Activated CD8-positive, alpha-beta memory T cell treated with anti-CD3 and anti-CD28 coated beads, Interleukin-2, amount 50 U/mL, for 48 hours (primary cell): Measurements from ENCODE around the gene MPV17.
"Not testable (repeated sequence)": the region's sequence is repeated elsewhere in the genome, so short reads cannot be mapped to it uniquely, and the experiment has no call there.

Experiments
- DNase-seq: peaks from one replicate; pipeline ENCODE4 v3.0.0-alpha.2; 2020

The MPV17 gene

GRCh38 chr2:27296481-27296880 lies 26.4 kb downstream of the MPV17 start:
- DNase-seq, result no peak

GRCh38 chr2:27294928-27295327 lies 28.0 kb downstream of the MPV17 start:
- no peak for DNase-seq

- DNase-seq, result no peak
Measured at GRCh38 chr2:27291865-27292264, 31.0 kb downstream of the MPV17 start.

GRCh38 chr2:27290549-27290948 lies 32.3 kb downstream of the MPV17 start:
- no peak for DNase-seq

- no peak for DNase-seq
Measured at GRCh38 chr2:27288610-27289009, 34.3 kb downstream of the MPV17 start.

GRCh38 chr2:27285481-27285880 lies 37.4 kb downstream of the MPV17 start:
- no peak for DNase-seq

GRCh38 chr2:27284996-27285395 lies 37.9 kb downstream of the MPV17 start:
- DNase-seq, result no peak

- no peak for DNase-seq
Measured at GRCh38 chr2:27282892-27283291, 40.0 kb downstream of the MPV17 start.

- no peak for DNase-seq
Measured at GRCh38 chr2:27281855-27282559, 40.9 kb downstream of the MPV17 start, which contains the start of gene TRIM54. Gene TRIM54, plus strand, starts transcription at chr2:27282429. Its CDS starts 303 bp downstream, at chr2:27282732.

- DNase-seq, result no peak
Measured at GRCh38 chr2:27281442-27281841, 41.5 kb downstream of the MPV17 start.

- DNase-seq, result no peak
Measured at GRCh38 chr2:27280826-27281225, 42.1 kb downstream of the MPV17 start.

GRCh38 chr2:27278010-27278409 lies 44.9 kb downstream of the MPV17 start:
- DNase-seq, result no peak

- DNase-seq, result no peak
Measured at GRCh38 chr2:27275211-27276150, 47.4 kb downstream of the MPV17 start, which contains the start of gene DNAJC5G. Gene DNAJC5G, plus strand, starts transcription at chr2:27275433. Its CDS starts 1,296 bp downstream, at chr2:27276729.

GRCh38 chr2:27272537-27273522 lies 50.1 kb downstream of the MPV17 start:
- DNase-seq, result not testable (repeated sequence)

- DNase-seq, result no peak
Measured at GRCh38 chr2:27271631-27272340, 51.1 kb downstream of the MPV17 start.

GRCh38 chr2:27270670-27271069 lies 52.2 kb downstream of the MPV17 start:
- no peak for DNase-seq

- DNase-seq, result no peak
Measured at GRCh38 chr2:27270131-27270530, 52.8 kb downstream of the MPV17 start.

- not testable (repeated sequence) for DNase-seq
Measured at GRCh38 chr2:27268296-27268695, 54.6 kb downstream of the MPV17 start.

- DNase-seq, result no peak
Measured at GRCh38 chr2:27265536-27265870, 57.4 kb downstream of the MPV17 start.

GRCh38 chr2:27264753-27265535 lies 58.0 kb downstream of the MPV17 start:
- DNase-seq, result peak; percentile 79

- DNase-seq, result no peak
Measured at GRCh38 chr2:27264253-27264752, 58.6 kb downstream of the MPV17 start.
